ENCODE data around the gene OSGEP. TPM values are rescaled to one million over a fixed set of nuclear protein-coding genes. Genes with fewer than 3 reads are reported as not detected.
"Not testable (repeated sequence)": the region's sequence is repeated elsewhere in the genome, so short reads cannot be mapped to it uniquely, and the experiment has no call there.

OSGEP gene
- total and polyA plus RNA-seq, 2 of the 13 experiments (the other 11 are each of a cell fraction or from before 2014, with no cell fraction given), result 39.7 to 41.1 TPM

DNA sequence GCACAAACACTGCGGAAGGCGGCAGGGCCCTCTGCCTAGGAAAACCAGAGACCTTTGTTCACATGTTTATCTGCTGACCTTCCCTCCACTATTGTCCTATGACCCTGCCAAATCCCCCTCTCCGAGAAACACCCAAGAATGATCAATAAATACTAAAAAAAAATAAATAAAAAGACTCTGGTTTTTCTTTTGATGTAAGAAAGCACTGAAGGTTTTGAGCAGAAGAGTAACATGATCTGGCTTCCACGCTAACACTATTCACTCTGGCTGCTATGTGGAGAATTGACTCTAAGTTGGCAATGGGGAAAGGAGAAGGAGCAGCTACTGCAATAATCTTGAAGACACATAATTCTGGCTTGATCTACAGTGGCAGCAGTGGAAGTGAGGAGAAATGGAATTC is 11.0 kb downstream of the OSGEP start:
- H3K4me3 ChIP-seq (replicated peaks in 1 of 3; ENCODE audit: insufficient read depth in 1 of 3, low read depth in 2 of 3, low read length in 3 of 3); intact Hi-C loops (cut with micrococcal nuclease; ENCODE audit: unreplicated experiment); H2AFZ ChIP-seq (ENCODE audit: low read length); H3K9me3 ChIP-seq (ENCODE audit: low read length); H4K20me1 ChIP-seq (ENCODE audit: insufficient read depth, low read length); BruUV-seq (replicated peaks); H3K79me2 ChIP-seq (ENCODE audit: insufficient read depth, low read length); H3K4me2 ChIP-seq (ENCODE audit: low read depth, low read length); H3K27me3 ChIP-seq (ENCODE audit: control insufficient read depth in 1 of 2, insufficient read depth in 2 of 2, low read length in 2 of 2); FAIRE-seq; CTCF ChIA-PET (ENCODE audit: low intra/inter-chr PET ratio, low total read pairs); in situ Hi-C loops (cut with HindIII; ENCODE audit: extremely low pct_ligation_motif_present, low pct_unique_long_range_greater_than_20kb); DNase-seq (ENCODE audit: low spot score); H3K9ac ChIP-seq (ENCODE audit: insufficient read depth, low read depth, low read length); TF ChIP-seq SOX6, SOX13 (IDR thresholded peaks at IDR 0.05): not testable (repeated sequence)
- 30% methylated on average over 2 of the region's 4 CpGs for WGBS (ENCODE audit: low lambda C conversion rate)
- peaks cover 9 to 32% of the 10 kb centered on the region in 2 experiments for H3K36me3 ChIP-seq (replicated peaks in 1 of 2; ENCODE audit: control insufficient read depth in 1 of 2, insufficient read depth in 2 of 2, low read length in 2 of 2)
- POLR2A ChIA-PET, result interaction anchor here (1.1 to 3.3 kb wide), 3 partner anchors 11 to 25 kb away, joined by 4 to 18 read pairs (median 5); partner anchors contain the start of genes APEX1, OSGEP and PIP4P1
- TF ChIP-seq SIX1 (CRISPR knock-in tag; IDR thresholded peaks at IDR 0.05; ENCODE audit: borderline replicate concordance) (peak; percentile 90), BCL6 (CRISPR knock-in tag; IDR thresholded peaks at IDR 0.05) (peak; percentile 85), RARA (CRISPR knock-in tag; IDR thresholded peaks at IDR 0.05) (peak; percentile 40; the same call in 1 of the 2 replicates), NR2F1 (CRISPR knock-in tag; IDR thresholded peaks at IDR 0.05) (0 out of 4 replicates have a peak, but pooled peaks of 1 of the 2 experiments have one; percentile 31), SOX6 (CRISPR knock-in tag; IDR thresholded peaks at IDR 0.05) (peak; percentile 53), SOX13 (CRISPR knock-in tag; conservative IDR thresholded peaks at IDR 0.05 in 1 of 2, IDR thresholded peaks at IDR 0.05 in 1 of 2) (0 out of 4 replicates have a peak, but pooled peaks of 1 of the 2 experiments have one; percentile 21)
- TF ChIP-seq, protein P1, sequence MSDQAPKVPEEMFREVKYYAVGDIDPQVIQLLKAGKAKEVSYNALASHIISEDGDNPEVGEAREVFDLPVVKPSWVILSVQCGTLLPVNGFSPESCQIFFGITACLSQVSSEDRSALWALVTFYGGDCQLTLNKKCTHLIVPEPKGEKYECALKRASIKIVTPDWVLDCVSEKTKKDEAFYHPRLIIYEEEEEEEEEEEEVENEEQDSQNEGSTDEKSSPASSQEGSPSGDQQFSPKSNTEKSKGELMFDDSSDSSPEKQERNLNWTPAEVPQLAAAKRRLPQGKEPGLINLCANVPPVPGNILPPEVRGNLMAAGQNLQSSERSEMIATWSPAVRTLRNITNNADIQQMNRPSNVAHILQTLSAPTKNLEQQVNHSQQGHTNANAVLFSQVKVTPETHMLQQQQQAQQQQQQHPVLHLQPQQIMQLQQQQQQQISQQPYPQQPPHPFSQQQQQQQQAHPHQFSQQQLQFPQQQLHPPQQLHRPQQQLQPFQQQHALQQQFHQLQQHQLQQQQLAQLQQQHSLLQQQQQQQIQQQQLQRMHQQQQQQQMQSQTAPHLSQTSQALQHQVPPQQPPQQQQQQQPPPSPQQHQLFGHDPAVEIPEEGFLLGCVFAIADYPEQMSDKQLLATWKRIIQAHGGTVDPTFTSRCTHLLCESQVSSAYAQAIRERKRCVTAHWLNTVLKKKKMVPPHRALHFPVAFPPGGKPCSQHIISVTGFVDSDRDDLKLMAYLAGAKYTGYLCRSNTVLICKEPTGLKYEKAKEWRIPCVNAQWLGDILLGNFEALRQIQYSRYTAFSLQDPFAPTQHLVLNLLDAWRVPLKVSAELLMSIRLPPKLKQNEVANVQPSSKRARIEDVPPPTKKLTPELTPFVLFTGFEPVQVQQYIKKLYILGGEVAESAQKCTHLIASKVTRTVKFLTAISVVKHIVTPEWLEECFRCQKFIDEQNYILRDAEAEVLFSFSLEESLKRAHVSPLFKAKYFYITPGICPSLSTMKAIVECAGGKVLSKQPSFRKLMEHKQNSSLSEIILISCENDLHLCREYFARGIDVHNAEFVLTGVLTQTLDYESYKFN (CRISPR knock-in tag; conservative IDR thresholded peaks at IDR 0.05), result peak; percentile 40
- peak; percentile 61 for ATAC-seq
- H3K27ac ChIP-seq (ENCODE audit: extremely low read length, insufficient read depth, low read length), result peak overlapping the region; percentile 24
- peaks cover 18% of the 10 kb centered on the region for H3K4me1 ChIP-seq (ENCODE audit: insufficient read depth, low read length)
